Astrocyte (in vitro differentiated cells and primary cell): ENCODE results near the gene USHBP1. TPM values are rescaled to one million over a fixed set of nuclear protein-coding genes. Genes with fewer than 3 reads are reported as not detected.

Experiments
- DNase-seq: peaks from one replicate; pipeline ENCODE4 v3.0.0-alpha.2; 2010; ENCODE audit warnings: low read depth
- FAIRE-seq: peaks from 2 replicates; lab custom pipeline; 2011; peaks lifted over from hg19 to GRCh38; lab: Jason Lieb, UNC
- H2AFZ ChIP-seq: 2 replicates; pipeline ENCODE4 v1.6.0; 2012; ENCODE audit warnings: low read depth, low read length, inconsistent platforms
- H3K27ac ChIP-seq: 2 replicates; pipeline ENCODE4 v1.5.1; 2011; ENCODE audit warnings: low read depth, low read length, inconsistent platforms
- H3K27me3 ChIP-seq: 2 replicates; pipeline ENCODE4 v1.6.0; 2011; ENCODE audit warnings: low read length, inconsistent platforms; ENCODE audit not compliant: insufficient read depth
- H3K36me3 ChIP-seq: 2 replicates; pipeline ENCODE4 v1.5.1; 2011; ENCODE audit warnings: low read length, inconsistent platforms; ENCODE audit not compliant: insufficient read depth
- H3K4me1 ChIP-seq: 2 replicates; pipeline ENCODE4 v1.5.1; 2011; ENCODE audit warnings: low read length, inconsistent platforms; ENCODE audit not compliant: insufficient read depth
- H3K4me2 ChIP-seq: 2 replicates; pipeline ENCODE4 v1.6.0; 2012; ENCODE audit warnings: low read length, inconsistent platforms
- H3K4me3 ChIP-seq: 2 replicates; pipeline ENCODE4 v1.5.1; 2011; ENCODE audit warnings: low read depth, mild to moderate bottlenecking, low read length, inconsistent platforms; ENCODE audit not compliant: insufficient read depth
- H3K79me2 ChIP-seq: 2 replicates; pipeline ENCODE4 v1.6.0; 2012; ENCODE audit warnings: mild to moderate bottlenecking, low read length, inconsistent platforms; ENCODE audit not compliant: insufficient read depth
- H3K9ac ChIP-seq: 2 replicates; pipeline ENCODE4 v1.6.0; 2012; ENCODE audit warnings: mild to moderate bottlenecking, low read length, inconsistent platforms
- H3K9me3 ChIP-seq: 2 replicates; pipeline ENCODE4 v1.5.1; 2012; ENCODE audit warnings: low read depth, mild to moderate bottlenecking, low read length, inconsistent platforms; ENCODE audit not compliant: insufficient read depth
- H4K20me1 ChIP-seq: 2 replicates; pipeline ENCODE4 v1.6.0; 2012; ENCODE audit warnings: low read length, inconsistent platforms; ENCODE audit not compliant: insufficient read depth
- H3K27ac Mint-ChIP-seq: one replicate; pipeline ENCODE4 v1.8.0; 2021; ENCODE audit warnings: mild to moderate bottlenecking, mixed read lengths; ENCODE audit not compliant: unreplicated experiment
- H3K27me3 Mint-ChIP-seq: one replicate; pipeline ENCODE4 v1.8.0; 2021; ENCODE audit warnings: low read depth, mixed read lengths; ENCODE audit not compliant: unreplicated experiment
- H3K36me3 Mint-ChIP-seq: one replicate; pipeline ENCODE4 v1.8.0; 2021; ENCODE audit warnings: low read depth, mixed read lengths; ENCODE audit not compliant: unreplicated experiment
- H3K4me1 Mint-ChIP-seq: one replicate; pipeline ENCODE4 v1.8.0; 2021; ENCODE audit warnings: low read depth, mixed read lengths; ENCODE audit not compliant: unreplicated experiment
- H3K4me3 Mint-ChIP-seq: one replicate; pipeline ENCODE4 v1.8.0; 2021; ENCODE audit warnings: mild to moderate bottlenecking, moderate library complexity, mixed read lengths; ENCODE audit not compliant: unreplicated experiment
- H3K9me3 Mint-ChIP-seq: one replicate; pipeline ENCODE4 v1.8.0; 2021; ENCODE audit warnings: mild to moderate bottlenecking, mixed read lengths; ENCODE audit not compliant: unreplicated experiment
- EZH2 ChIP-seq: IDR thresholded peaks from 2 replicates; pipeline ENCODE4 v1.6.1; 2012; ENCODE audit warnings: mild to moderate bottlenecking, low read length, inconsistent platforms; ENCODE audit not compliant: insufficient read depth
- total RNA-seq: library from RNA; stranded (reverse); gene quantifications from 2 replicates; pipeline ENCODE4 v1.2.1, GENCODE V29; 2021
- TF ChIP-seq, protein P1 (sequence below): IDR thresholded peaks from 2 replicates; pipeline ENCODE4 v1.5.1; 2011; ENCODE audit warnings: low read depth, mild to moderate bottlenecking, inconsistent platforms, low read length, moderate library complexity; ENCODE audit not compliant: insufficient read depth

Gene USHBP1
- total RNA-seq, 1 donor from 2014 or later, result 0.27 TPM

DNA sequence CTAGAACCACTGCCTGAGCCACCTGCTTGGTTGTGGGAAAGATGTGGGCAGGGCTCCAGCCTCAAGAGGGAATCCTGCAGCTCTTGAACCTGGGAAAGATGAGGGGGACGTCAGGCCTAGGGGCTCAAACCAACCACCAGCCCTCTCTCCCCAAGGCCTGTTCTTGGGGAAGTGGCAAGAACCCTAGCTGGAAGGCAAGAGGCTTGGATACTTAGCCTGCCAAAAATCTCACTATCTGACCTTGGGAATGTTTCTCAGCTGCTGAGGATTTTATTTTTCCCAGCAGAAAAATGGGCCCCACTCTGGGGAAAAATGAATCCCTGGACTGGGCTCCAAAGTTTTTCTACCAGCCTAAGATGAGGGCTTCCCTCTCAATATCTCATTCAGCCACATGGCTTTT, 4.6 kb downstream of the USHBP1 start:
- no peaks in the 10 kb centered on the region for H3K36me3 Mint-ChIP-seq
- no peak for DNase-seq
- no peaks in the 10 kb centered on the region for H3K9me3 Mint-ChIP-seq
- H3K4me3 ChIP-seq, result no peak overlapping the region
- FAIRE-seq, result no peak
- no peaks in the 10 kb centered on the region for H3K27me3 ChIP-seq
- H3K4me1 ChIP-seq, result no peaks in the 10 kb centered on the region
- H3K4me3 Mint-ChIP-seq, result no peak overlapping the region
- no peaks in the 10 kb centered on the region for H3K4me1 Mint-ChIP-seq
- H3K9ac ChIP-seq, result no peak overlapping the region
- no peak for TF ChIP-seq EZH2
- TF ChIP-seq, protein P1, sequence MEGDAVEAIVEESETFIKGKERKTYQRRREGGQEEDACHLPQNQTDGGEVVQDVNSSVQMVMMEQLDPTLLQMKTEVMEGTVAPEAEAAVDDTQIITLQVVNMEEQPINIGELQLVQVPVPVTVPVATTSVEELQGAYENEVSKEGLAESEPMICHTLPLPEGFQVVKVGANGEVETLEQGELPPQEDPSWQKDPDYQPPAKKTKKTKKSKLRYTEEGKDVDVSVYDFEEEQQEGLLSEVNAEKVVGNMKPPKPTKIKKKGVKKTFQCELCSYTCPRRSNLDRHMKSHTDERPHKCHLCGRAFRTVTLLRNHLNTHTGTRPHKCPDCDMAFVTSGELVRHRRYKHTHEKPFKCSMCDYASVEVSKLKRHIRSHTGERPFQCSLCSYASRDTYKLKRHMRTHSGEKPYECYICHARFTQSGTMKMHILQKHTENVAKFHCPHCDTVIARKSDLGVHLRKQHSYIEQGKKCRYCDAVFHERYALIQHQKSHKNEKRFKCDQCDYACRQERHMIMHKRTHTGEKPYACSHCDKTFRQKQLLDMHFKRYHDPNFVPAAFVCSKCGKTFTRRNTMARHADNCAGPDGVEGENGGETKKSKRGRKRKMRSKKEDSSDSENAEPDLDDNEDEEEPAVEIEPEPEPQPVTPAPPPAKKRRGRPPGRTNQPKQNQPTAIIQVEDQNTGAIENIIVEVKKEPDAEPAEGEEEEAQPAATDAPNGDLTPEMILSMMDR, result no peak
- H4K20me1 ChIP-seq, result no peaks in the 10 kb centered on the region
- peaks cover 13% of the 10 kb centered on the region for H3K27me3 Mint-ChIP-seq
- H3K27ac ChIP-seq, result no peak overlapping the region
- peaks cover 10% of the 10 kb centered on the region for H3K9me3 ChIP-seq
- H2AFZ ChIP-seq, result no peak overlapping the region
- H3K4me2 ChIP-seq, result no peak overlapping the region
- no peak overlapping the region for H3K27ac Mint-ChIP-seq
- no peaks in the 10 kb centered on the region for H3K36me3 ChIP-seq
- no peaks in the 10 kb centered on the region for H3K79me2 ChIP-seq

DNA sequence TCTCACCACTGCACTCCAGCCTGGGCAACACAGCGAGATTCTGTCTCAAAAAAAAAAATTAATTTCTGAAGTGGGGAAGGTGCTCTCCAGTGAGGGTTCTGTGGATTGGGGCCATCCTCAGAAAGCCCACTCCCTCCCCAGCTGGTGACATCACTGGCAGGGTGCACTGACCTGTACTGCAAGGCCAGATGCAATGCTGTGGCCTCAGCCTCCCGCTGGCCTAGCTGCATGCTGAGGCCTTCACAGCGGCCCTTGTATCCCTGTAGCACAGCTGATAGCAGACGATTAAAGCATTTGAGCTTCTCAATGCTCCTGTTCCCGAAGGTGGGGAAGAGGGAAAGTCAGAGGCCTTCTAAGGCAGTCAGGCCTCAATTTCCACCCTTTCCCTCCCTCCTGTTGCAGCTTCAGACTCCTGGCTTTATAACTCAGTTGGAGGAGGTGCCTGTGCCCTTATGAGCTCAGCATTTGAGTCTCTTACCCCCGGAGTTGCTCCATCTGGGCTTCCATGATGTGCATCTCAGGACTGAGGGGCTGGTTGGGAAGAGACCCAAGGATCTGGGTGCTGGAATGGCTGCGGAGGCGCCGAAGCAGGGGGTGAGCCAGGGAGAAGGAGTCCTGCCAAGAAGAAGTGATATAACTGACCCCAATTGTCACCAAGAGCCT, 5.3 kb downstream of the USHBP1 start:
- H3K79me2 ChIP-seq, result no peaks in the 10 kb centered on the region
- TF ChIP-seq EZH2, result no peak
- TF ChIP-seq, protein P1, result no peak
- H3K27ac Mint-ChIP-seq, result peak overlapping the region; percentile 34
- H3K4me3 ChIP-seq, result no peak overlapping the region
- FAIRE-seq, result no peak
- H3K27me3 ChIP-seq, result no peaks in the 10 kb centered on the region
- H3K36me3 ChIP-seq, result no peaks in the 10 kb centered on the region
- H3K9ac ChIP-seq, result no peak overlapping the region
- H2AFZ ChIP-seq, result no peak overlapping the region
- H3K9me3 Mint-ChIP-seq, result no peaks in the 10 kb centered on the region
- DNase-seq, result no peak
- no peak overlapping the region for H3K4me2 ChIP-seq
- no peak overlapping the region for H3K4me3 Mint-ChIP-seq
- no peaks in the 10 kb centered on the region for H3K36me3 Mint-ChIP-seq
- H3K4me1 ChIP-seq, result no peaks in the 10 kb centered on the region
- H3K27me3 Mint-ChIP-seq, result peaks cover 13% of the 10 kb centered on the region
- H4K20me1 ChIP-seq, result no peaks in the 10 kb centered on the region
- H3K9me3 ChIP-seq, result peaks cover 10% of the 10 kb centered on the region
- no peak overlapping the region for H3K27ac ChIP-seq
- no peaks in the 10 kb centered on the region for H3K4me1 Mint-ChIP-seq

DNA sequence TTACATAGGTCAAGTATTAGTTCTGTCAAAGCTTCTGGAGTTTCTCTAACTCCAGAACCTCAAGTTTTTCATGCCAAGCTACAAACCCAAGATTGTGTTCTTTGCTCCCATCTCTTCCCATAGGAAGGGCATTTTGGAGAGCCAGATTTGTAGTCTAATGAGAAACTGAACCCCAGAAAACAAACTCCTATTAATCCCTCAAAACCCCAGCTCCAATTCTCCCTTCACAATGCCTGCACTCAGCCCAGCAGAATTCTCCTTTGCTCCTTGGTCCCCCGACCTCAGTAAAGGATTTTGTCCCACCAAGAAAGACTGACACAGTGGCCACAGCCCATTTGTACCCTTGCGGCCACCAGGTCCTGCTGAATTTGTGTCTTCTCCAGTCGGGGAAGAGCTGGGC, 8.4 kb downstream of the USHBP1 start:
- H3K4me1 Mint-ChIP-seq, result no peaks in the 10 kb centered on the region
- Histone ChIP-seq H3K4me2 (no peak overlapping the region), H3K36me3 (no peaks in the 10 kb centered on the region), H3K9me3 (peaks cover 10% of the 10 kb centered on the region), H4K20me1 (no peaks in the 10 kb centered on the region), H3K4me1 (no peaks in the 10 kb centered on the region), H3K4me3 (no peak overlapping the region), H3K9ac (no peak overlapping the region), H3K79me2 (no peaks in the 10 kb centered on the region), H3K27me3 (no peaks in the 10 kb centered on the region), H3K27ac (no peak overlapping the region), H2AFZ (no peak overlapping the region)
- no peaks in the 10 kb centered on the region for H3K9me3 Mint-ChIP-seq
- peaks cover 13% of the 10 kb centered on the region for H3K27me3 Mint-ChIP-seq
- DNase-seq (no peak), FAIRE-seq (no peak)
- TF ChIP-seq, protein P1, result no peak
- no peak for TF ChIP-seq EZH2
- no peak overlapping the region for H3K4me3 Mint-ChIP-seq
- no peak overlapping the region for H3K27ac Mint-ChIP-seq
- H3K36me3 Mint-ChIP-seq, result no peaks in the 10 kb centered on the region
